Caco-2 (cell line): ENCODE results near the gene MEIOB. TPM values are rescaled to one million over a fixed set of nuclear protein-coding genes. Genes with fewer than 3 reads are reported as not detected.

ENCODE experiments used
- BruUV-seq: library from RNA; stranded (reverse); fragments of 400-500 nt; replicated peaks from 2 replicates; lab custom pipeline; 2021; lab: Mats Ljungman, UMichigan
- CTCF ChIA-PET: fragments of 300-600 bp; sonication (Branson Sonifier 250); formaldehyde crosslinking; loops from one replicate; lab custom pipeline; 2022; ENCODE audit warnings: antibody characterized with exemption; lab: Charles Lee
- POLR2A ChIA-PET: fragments of 300-600 bp; sonication (Branson Sonifier 250); formaldehyde crosslinking; loops from one replicate; lab custom pipeline; 2022; ENCODE audit warnings: antibody characterized with exemption; lab: Charles Lee
- DNase-seq, 2 experiments: peaks; one replicate each; pipeline versions ENCODE4 v3.0.0 to v3.0.0-alpha.2; 2020 to 2022
- H3K27me3 ChIP-seq: replicated peaks from 2 replicates; pipeline ENCODE4 v1.6.0; 2011; ENCODE audit warnings: low read length; ENCODE audit not compliant: control insufficient read depth, insufficient read depth
- H3K36me3 ChIP-seq: 2 replicates; pipeline ENCODE4 v1.5.1; 2011; ENCODE audit warnings: low read length; ENCODE audit not compliant: control insufficient read depth, insufficient read depth
- H3K4me1 ChIP-seq: fragments of 250-450 bp; sonication (Bioruptor Pico); 2 replicates; pipeline ENCODE4 v1.5.1; 2020; ENCODE audit warnings: mild to moderate bottlenecking
- H3K4me3 ChIP-seq: 2 replicates; pipeline ENCODE4 v1.5.1; 2011; ENCODE audit warnings: low read depth, mild to moderate bottlenecking, control low read depth, low read length
- H3K9me3 ChIP-seq: fragments of 250-450 bp; sonication (Bioruptor Pico); 2 replicates; pipeline ENCODE4 v1.5.1; 2020; ENCODE audit warnings: mild to moderate bottlenecking, moderate library complexity
- H3K27ac Mint-ChIP-seq: one replicate; pipeline ENCODE4 v1.8.0; 2022; ENCODE audit warnings: mixed read lengths; ENCODE audit not compliant: unreplicated experiment
- H3K27me3 Mint-ChIP-seq: one replicate; pipeline ENCODE4 v1.8.0; 2022; ENCODE audit warnings: mixed read lengths; ENCODE audit not compliant: insufficient read depth, unreplicated experiment
- H3K36me3 Mint-ChIP-seq: one replicate; pipeline ENCODE4 v1.8.0; 2022; ENCODE audit warnings: mild to moderate bottlenecking, mixed read lengths; ENCODE audit not compliant: insufficient read depth, unreplicated experiment
- H3K4me1 Mint-ChIP-seq: one replicate; pipeline ENCODE4 v1.8.0; 2022; ENCODE audit warnings: low read depth, mixed read lengths; ENCODE audit not compliant: unreplicated experiment
- H3K4me3 Mint-ChIP-seq: one replicate; pipeline ENCODE4 v1.8.0; 2022; ENCODE audit warnings: mild to moderate bottlenecking, moderate library complexity, mixed read lengths; ENCODE audit not compliant: unreplicated experiment
- H3K9me3 Mint-ChIP-seq: one replicate; pipeline ENCODE4 v1.8.0; 2022; ENCODE audit warnings: mixed read lengths; ENCODE audit not compliant: unreplicated experiment
- CTCF ChIP-seq, 2 experiments: fragments of 200-600 bp in 1 of 2; IDR thresholded peaks; 1 replicate in 1 of 2; 2 replicates in 1 of 2; pipeline versions ENCODE4 v1.5.1 to v1.8.0; 2011 to 2022; ENCODE audit warnings: antibody characterized with exemption in 1 of 2, control low read depth in 1 of 2, inconsistent platforms in 1 of 2, low read depth in 1 of 2, low read length in 1 of 2, mild to moderate bottlenecking in 1 of 2, moderate library complexity in 1 of 2; ENCODE audit not compliant: insufficient read depth in 1 of 2, severe bottlenecking in 1 of 2, unreplicated experiment in 1 of 2
- intact Hi-C: fragments of 100-400 bp; cut with micrococcal nuclease; formaldehyde crosslinking; loops from one replicate; pipeline ENCODE4 v1.10.0; 2022; ENCODE audit not compliant: unreplicated experiment
- total RNA-seq: library from RNA; stranded (reverse); gene quantifications from 2 replicates; pipeline ENCODE4 v1.2.3, GENCODE V29; 2022

MEIOB gene
- total RNA-seq, 1 experiment from 2014 or later, result not detected

- ChIA-PET POLR2A (no interaction called here), CTCF (interaction anchor here (0.6 kb wide), 1 partner anchor 457 kb away, joined by 6 read pairs; no protein-coding TSS in a partner anchor)
- H3K27ac Mint-ChIP-seq, result no peak overlapping the region
- BruUV-seq, result no TSS peak
- no peaks in the 10 kb centered on the region for H3K36me3 ChIP-seq
- TF ChIP-seq CTCF (IDR thresholded peaks at IDR 0.05; ENCODE audit: insufficient read depth in 1 of 2, low read depth in 1 of 2, low read length in 1 of 2, severe bottlenecking in 1 of 2, unreplicated experiment in 1 of 2), result no peak
- intact Hi-C loops, result no loop called here
- no peaks in the 10 kb centered on the region for H3K36me3 Mint-ChIP-seq
- no peaks in the 10 kb centered on the region for H3K4me1 Mint-ChIP-seq
- H3K9me3 ChIP-seq, result no peaks in the 10 kb centered on the region
- H3K9me3 Mint-ChIP-seq, result no peaks in the 10 kb centered on the region
- no peak overlapping the region for H3K4me3 Mint-ChIP-seq
- peaks cover 6% of the 10 kb centered on the region for H3K27me3 Mint-ChIP-seq
- DNase-seq, result no peak
- H3K4me3 ChIP-seq, result no peak overlapping the region
- peaks cover 3% of the 10 kb centered on the region; the same call in 1 of the 2 replicates for H3K4me1 ChIP-seq
- no peaks in the 10 kb centered on the region; the same call in none of the 2 replicates for H3K27me3 ChIP-seq
These were observed 47.5 kb upstream of the MEIOB start for GRCh38 chr16:1919327-1919998.

DNA sequence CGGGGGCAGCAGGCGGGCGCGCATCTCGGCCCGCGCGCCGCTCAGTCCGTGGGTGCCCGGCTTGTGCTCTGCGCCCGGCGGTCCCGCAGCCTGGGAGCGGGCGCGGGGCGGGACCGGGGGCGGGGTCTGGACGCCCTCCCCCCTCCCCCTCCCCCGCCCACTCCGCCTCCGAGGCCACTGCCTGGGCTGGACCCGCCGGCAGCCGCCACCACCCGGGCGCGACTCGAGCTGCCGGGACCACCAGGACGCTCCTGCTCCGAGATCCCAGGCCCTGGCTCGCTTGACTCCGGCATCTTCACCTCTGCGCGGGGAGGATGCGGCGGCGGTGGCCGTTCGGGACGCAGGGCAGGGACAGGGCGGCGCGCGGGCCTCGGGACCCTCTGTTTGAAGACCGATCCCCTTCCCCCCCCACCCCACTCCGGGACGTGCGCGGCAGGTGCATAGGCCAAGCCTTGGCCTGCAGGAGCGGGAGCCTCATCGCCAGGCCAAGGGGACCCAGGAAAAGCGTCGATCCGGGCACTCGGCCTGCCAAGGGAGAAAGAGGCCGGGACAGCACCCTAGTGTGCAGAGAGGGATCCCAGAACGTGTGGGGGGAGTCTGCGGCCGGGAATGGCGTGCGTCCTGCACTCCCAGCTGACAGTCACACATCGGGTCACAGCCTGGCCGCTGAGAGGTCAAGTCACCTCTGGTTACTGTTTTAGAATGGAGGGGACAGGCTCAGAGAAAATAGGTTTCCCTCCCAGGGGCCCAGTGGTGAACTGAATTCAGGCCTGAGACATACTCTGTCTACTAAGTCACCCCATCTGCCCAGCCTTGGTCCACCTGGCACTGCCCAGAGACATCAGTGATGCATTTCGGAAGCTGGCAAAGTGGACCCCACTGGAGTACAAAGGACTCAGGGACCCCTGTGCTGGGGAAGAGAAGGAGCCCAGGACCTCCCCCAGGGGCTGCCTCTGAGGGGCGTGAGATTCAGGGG is 46.7 kb upstream of the MEIOB start, which contains the start of gene HS3ST6:
Gene HS3ST6, minus strand, starts transcription at position 65 of the 976 bp plus-strand sequence. CDS start 92 bp downstream, outside the sequence.
- H3K9me3 Mint-ChIP-seq, result no peaks in the 10 kb centered on the region
- H3K27ac Mint-ChIP-seq, result no peak within 1 kb of the TSS
- H3K9me3 ChIP-seq, result no peaks in the 10 kb centered on the region
- ChIA-PET CTCF (no interaction called here), POLR2A (no interaction called here)
- H3K27me3 Mint-ChIP-seq, result peaks cover 6% of the 10 kb centered on the region
- no peak for DNase-seq
- no peaks in the 10 kb centered on the region for H3K36me3 Mint-ChIP-seq
- no peaks in the 10 kb centered on the region for H3K36me3 ChIP-seq
- intact Hi-C loops, result no loop called here
- H3K27me3 ChIP-seq, result no peaks in the 10 kb centered on the region; the same call in none of the 2 replicates
- peaks cover under 1% of the 10 kb centered on the region; the same call in 1 of the 2 replicates for H3K4me1 ChIP-seq
- no TSS peak for BruUV-seq
- H3K4me3 Mint-ChIP-seq, result no peak within 1 kb of the TSS
- H3K4me3 ChIP-seq, result peak within 1 kb of the TSS; percentile 18; the same call in 1 of the 2 replicates
- no peak for TF ChIP-seq CTCF (IDR thresholded peaks at IDR 0.05; ENCODE audit: insufficient read depth in 1 of 2, low read depth in 1 of 2, low read length in 1 of 2, severe bottlenecking in 1 of 2, unreplicated experiment in 1 of 2)
- H3K4me1 Mint-ChIP-seq, result no peaks in the 10 kb centered on the region

- POLR2A ChIA-PET, result no interaction called here
- CTCF ChIA-PET, result no interaction called here
- H3K27me3 Mint-ChIP-seq, result peaks cover 6% of the 10 kb centered on the region
- no TSS peak for BruUV-seq
- no peak overlapping the region for H3K27ac Mint-ChIP-seq
- Histone ChIP-seq H3K4me3 (no peak overlapping the region), H3K4me1 (no peaks in the 10 kb centered on the region), H3K36me3 (no peaks in the 10 kb centered on the region), H3K9me3 (no peaks in the 10 kb centered on the region), H3K27me3 (no peaks in the 10 kb centered on the region; the same call in none of the 2 replicates)
- no peak for TF ChIP-seq CTCF (IDR thresholded peaks at IDR 0.05; ENCODE audit: insufficient read depth in 1 of 2, low read depth in 1 of 2, low read length in 1 of 2, severe bottlenecking in 1 of 2, unreplicated experiment in 1 of 2)
- H3K4me1 Mint-ChIP-seq, result no peaks in the 10 kb centered on the region
- H3K36me3 Mint-ChIP-seq, result no peaks in the 10 kb centered on the region
- H3K9me3 Mint-ChIP-seq, result no peaks in the 10 kb centered on the region
- DNase-seq, result no peak
- intact Hi-C loops, result no loop called here
- H3K4me3 Mint-ChIP-seq, result no peak overlapping the region
These were observed 45.8 kb upstream of the MEIOB start for GRCh38 chr16:1917665-1918350.
